HL-60 (cell line): Measurements from ENCODE around the gene RNF39.

Experiments
- DNase-seq, 2 experiments: peaks; one replicate each; pipeline ENCODE4 v3.0.0-alpha.2; 2010 to 2020; ENCODE audit warnings: low read depth in 1 of 2, low spot score in 1 of 2
- H3K27ac ChIP-seq: fragments of 250-450 bp; sonication (Bioruptor Pico); replicated peaks from 2 replicates; pipeline ENCODE4 v1.5.1; 2020; ENCODE audit warnings: mild to moderate bottlenecking, moderate library complexity
- H3K27me3 ChIP-seq: fragments of 250-450 bp; sonication (Bioruptor Pico); 2 replicates; pipeline ENCODE4 v1.5.1; 2021; ENCODE audit warnings: mild to moderate bottlenecking, moderate library complexity; ENCODE audit not compliant: insufficient read depth, poor library complexity, severe bottlenecking
- H3K4me3 ChIP-seq: replicated peaks from 2 replicates; pipeline ENCODE4 v1.5.1; 2011; ENCODE audit warnings: mild to moderate bottlenecking, control low read depth, low read length; ENCODE audit not compliant: insufficient read depth
- GABPA ChIP-seq: IDR thresholded peaks from 2 replicates; pipeline ENCODE4 v1.6.1; 2012; ENCODE audit warnings: low read depth
- POLR2AphosphoS5 ChIP-seq: IDR thresholded peaks from 2 replicates; pipeline ENCODE4 v1.6.1; 2012; ENCODE audit warnings: low read depth
- SPI1 ChIP-seq: IDR thresholded peaks from 2 replicates; pipeline ENCODE4 v1.6.1; 2012; ENCODE audit warnings: low read depth, mild to moderate bottlenecking, borderline replicate concordance
- TF ChIP-seq, protein P1 (sequence below): IDR thresholded peaks from one replicate; pipeline ENCODE4 v1.5.1; 2011; ENCODE audit warnings: low read length, control low read depth, inconsistent platforms; ENCODE audit not compliant: insufficient read depth
- TF ChIP-seq, protein P2 (sequence below): IDR thresholded peaks from 2 replicates; pipeline ENCODE4 v1.6.1; 2012; ENCODE audit warnings: low read depth; ENCODE audit not compliant: insufficient replicate concordance

The RNF39 gene

DNA sequence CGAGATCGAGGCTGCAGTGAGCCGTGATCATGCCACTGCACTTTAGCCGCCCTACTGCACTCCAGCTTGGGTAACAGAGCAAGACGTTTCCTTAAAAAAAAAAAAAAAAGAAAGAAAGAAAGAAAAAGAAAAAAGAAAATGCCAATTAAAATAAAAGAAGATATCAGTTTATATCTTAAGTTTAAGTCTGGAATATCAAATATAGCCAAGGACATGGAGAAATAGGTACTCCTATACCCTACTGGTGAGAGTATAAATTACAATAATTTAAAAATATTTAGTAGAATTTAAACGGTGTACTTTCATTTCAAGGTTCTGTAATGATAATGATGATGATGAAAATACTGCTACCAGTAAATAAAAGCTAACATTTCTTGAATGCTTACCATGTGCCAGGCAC lies 41.2 kb upstream of the RNF39 start:
- no peak overlapping the region for H3K4me3 ChIP-seq
- no peak overlapping the region for H3K27ac ChIP-seq
- peaks cover 20% of the 10 kb centered on the region for H3K27me3 ChIP-seq
- no peak for TF ChIP-seq POLR2AphosphoS5
- no peak for TF ChIP-seq SPI1
- TF ChIP-seq, protein P1, sequence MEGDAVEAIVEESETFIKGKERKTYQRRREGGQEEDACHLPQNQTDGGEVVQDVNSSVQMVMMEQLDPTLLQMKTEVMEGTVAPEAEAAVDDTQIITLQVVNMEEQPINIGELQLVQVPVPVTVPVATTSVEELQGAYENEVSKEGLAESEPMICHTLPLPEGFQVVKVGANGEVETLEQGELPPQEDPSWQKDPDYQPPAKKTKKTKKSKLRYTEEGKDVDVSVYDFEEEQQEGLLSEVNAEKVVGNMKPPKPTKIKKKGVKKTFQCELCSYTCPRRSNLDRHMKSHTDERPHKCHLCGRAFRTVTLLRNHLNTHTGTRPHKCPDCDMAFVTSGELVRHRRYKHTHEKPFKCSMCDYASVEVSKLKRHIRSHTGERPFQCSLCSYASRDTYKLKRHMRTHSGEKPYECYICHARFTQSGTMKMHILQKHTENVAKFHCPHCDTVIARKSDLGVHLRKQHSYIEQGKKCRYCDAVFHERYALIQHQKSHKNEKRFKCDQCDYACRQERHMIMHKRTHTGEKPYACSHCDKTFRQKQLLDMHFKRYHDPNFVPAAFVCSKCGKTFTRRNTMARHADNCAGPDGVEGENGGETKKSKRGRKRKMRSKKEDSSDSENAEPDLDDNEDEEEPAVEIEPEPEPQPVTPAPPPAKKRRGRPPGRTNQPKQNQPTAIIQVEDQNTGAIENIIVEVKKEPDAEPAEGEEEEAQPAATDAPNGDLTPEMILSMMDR = no peak
- TF ChIP-seq, protein P2, sequence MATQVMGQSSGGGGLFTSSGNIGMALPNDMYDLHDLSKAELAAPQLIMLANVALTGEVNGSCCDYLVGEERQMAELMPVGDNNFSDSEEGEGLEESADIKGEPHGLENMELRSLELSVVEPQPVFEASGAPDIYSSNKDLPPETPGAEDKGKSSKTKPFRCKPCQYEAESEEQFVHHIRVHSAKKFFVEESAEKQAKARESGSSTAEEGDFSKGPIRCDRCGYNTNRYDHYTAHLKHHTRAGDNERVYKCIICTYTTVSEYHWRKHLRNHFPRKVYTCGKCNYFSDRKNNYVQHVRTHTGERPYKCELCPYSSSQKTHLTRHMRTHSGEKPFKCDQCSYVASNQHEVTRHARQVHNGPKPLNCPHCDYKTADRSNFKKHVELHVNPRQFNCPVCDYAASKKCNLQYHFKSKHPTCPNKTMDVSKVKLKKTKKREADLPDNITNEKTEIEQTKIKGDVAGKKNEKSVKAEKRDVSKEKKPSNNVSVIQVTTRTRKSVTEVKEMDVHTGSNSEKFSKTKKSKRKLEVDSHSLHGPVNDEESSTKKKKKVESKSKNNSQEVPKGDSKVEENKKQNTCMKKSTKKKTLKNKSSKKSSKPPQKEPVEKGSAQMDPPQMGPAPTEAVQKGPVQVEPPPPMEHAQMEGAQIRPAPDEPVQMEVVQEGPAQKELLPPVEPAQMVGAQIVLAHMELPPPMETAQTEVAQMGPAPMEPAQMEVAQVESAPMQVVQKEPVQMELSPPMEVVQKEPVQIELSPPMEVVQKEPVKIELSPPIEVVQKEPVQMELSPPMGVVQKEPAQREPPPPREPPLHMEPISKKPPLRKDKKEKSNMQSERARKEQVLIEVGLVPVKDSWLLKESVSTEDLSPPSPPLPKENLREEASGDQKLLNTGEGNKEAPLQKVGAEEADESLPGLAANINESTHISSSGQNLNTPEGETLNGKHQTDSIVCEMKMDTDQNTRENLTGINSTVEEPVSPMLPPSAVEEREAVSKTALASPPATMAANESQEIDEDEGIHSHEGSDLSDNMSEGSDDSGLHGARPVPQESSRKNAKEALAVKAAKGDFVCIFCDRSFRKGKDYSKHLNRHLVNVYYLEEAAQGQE = no peak
- no peak for TF ChIP-seq GABPA
- no peak for DNase-seq

DNA sequence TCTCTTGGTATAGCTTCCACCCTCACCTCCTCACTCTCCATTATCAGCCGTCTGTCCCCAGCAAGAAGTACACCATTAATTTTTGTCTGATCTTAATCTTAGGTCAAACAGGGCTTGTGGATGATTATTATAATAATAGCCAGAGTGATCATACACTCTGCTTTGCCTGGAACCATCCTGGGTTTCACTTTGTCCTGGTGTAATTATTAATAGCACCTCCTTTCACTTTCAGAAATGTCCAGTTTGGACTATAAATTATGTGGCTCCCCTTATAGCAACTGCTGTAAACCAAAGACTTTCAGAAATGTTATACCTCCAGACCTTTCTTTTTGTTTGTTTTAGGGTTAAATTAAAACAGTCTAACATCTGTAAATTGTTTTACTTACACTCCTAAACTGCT lies 38.3 kb upstream of the RNF39 start:
- H3K27ac ChIP-seq = no peak overlapping the region
- TF ChIP-seq, protein P2 = no peak
- TF ChIP-seq POLR2AphosphoS5 (no peak), SPI1 (no peak), GABPA (no peak)
- TF ChIP-seq, protein P1 = no peak
- no peak for DNase-seq

DNA sequence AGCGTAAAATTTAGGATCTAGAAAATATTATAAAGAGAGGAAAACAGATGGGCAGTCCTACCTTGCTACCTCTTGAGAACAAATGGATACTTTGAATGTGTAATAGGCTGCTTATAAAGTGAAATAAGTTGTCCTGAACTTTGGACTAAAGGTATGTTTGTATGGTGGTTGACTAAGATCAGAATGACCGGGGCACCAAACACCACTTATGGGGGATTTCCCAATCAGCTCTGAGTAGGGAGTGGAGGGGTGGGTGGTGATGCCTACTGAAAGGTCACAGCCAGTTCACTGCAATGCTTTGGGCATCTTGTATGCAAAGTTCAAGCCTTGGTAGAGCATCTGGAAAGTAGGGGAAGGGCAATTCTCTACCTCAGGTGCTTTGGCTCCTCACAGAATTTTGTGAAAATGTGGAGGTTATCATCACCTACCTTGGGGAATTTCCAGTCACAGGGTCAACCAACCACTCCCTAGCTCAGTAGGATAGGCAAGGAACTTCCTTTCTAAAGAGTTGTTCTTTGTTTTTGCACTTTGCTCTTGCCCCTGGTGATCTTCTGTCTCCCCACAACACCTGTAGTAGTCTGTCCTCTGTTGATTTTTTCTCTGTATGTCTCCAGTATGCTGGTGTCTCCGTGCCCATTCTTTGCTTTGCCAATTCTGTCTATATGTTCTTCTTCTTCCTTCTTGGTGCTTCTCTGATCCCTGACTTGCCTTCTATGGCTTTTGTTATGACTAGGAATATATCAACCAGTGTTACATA lies 37.6 kb upstream of the RNF39 start, which contains the start of gene TRIM31:
TSS of gene TRIM31 (minus strand) at position 88 of the 757 bp plus-strand sequence. CDS start 285 bp downstream, outside the sequence.
- Histone ChIP-seq H3K27me3 (peaks cover 19% of the 10 kb centered on the region), H3K4me3 (no peak within 1 kb of the TSS), H3K27ac (no peak within 1 kb of the TSS)
- TF ChIP-seq GABPA = no peak
- TF ChIP-seq SPI1 = no peak
- TF ChIP-seq, protein P2 = no peak
- TF ChIP-seq, protein P1 = no peak
- TF ChIP-seq POLR2AphosphoS5 = no peak
- no peak for DNase-seq

More for the DNA sequence above, 38.3 kb upstream of the RNF39 start:
- Histone ChIP-seq H3K4me3 (no peak overlapping the region), H3K27me3 (peaks cover 22% of the 10 kb centered on the region)
